ENCODE data around the gene MBNL1. TPM values are rescaled to one million over a fixed set of nuclear protein-coding genes. Genes with fewer than 3 reads are reported as not detected.

Gene MBNL1
- total RNA-seq, 2 donors from 2014 or later, result 149 to 191 TPM

DNA sequence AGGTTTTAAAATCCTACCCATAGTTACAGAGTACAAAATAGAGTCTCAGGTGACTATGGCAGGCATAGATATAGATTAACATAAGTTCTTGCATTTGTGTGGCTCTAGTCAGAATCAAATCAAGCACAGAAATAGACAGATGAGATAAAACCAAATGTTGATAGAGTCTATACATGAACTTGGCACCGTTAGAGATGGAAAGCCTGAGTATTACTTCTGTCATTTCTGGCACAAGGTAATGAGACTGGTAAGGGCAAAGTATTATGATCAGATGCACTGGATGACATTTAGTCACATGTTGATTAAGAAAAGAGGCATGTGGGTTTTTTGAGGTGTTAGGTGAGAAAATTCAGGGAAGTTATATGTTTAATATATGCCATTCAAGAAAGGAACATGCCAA is 219.7 kb downstream of the MBNL1 start:
- TF ChIP-seq, protein P1, sequence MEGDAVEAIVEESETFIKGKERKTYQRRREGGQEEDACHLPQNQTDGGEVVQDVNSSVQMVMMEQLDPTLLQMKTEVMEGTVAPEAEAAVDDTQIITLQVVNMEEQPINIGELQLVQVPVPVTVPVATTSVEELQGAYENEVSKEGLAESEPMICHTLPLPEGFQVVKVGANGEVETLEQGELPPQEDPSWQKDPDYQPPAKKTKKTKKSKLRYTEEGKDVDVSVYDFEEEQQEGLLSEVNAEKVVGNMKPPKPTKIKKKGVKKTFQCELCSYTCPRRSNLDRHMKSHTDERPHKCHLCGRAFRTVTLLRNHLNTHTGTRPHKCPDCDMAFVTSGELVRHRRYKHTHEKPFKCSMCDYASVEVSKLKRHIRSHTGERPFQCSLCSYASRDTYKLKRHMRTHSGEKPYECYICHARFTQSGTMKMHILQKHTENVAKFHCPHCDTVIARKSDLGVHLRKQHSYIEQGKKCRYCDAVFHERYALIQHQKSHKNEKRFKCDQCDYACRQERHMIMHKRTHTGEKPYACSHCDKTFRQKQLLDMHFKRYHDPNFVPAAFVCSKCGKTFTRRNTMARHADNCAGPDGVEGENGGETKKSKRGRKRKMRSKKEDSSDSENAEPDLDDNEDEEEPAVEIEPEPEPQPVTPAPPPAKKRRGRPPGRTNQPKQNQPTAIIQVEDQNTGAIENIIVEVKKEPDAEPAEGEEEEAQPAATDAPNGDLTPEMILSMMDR (IDR thresholded peaks at IDR 0.05), result no peak
- H3K27me3 ChIP-seq, result no peaks in the 10 kb centered on the region
- no peaks in the 10 kb centered on the region for H3K36me3 ChIP-seq
- H3K9ac ChIP-seq (ENCODE audit: low read depth in 2 of 2, low read length in 2 of 2), result no peak overlapping the region
- no peaks in the 10 kb centered on the region for H3K9me3 ChIP-seq
- DNase-seq, result no peak
- H3K4me3 ChIP-seq, result no peak overlapping the region
- H3K27ac ChIP-seq, result no peak overlapping the region
- intact Hi-C loops (cut with DNase I), result no loop called here
- H3K4me1 ChIP-seq, result no peaks in the 10 kb centered on the region

GRCh38 chr3:152491922-152492321 is 223.2 kb downstream of the MBNL1 start:
- intact Hi-C loops (cut with DNase I), result no loop called here
- Histone ChIP-seq H3K36me3 (no peaks in the 10 kb centered on the region), H3K4me3 (no peak overlapping the region), H3K27me3 (no peaks in the 10 kb centered on the region), H3K9me3 (no peaks in the 10 kb centered on the region), H3K4me1 (no peaks in the 10 kb centered on the region), H3K9ac (ENCODE audit: low read depth in 2 of 2, low read length in 2 of 2) (no peak overlapping the region), H3K27ac (no peak overlapping the region)
- TF ChIP-seq, protein P1 (IDR thresholded peaks at IDR 0.05), result no peak
- no peak for DNase-seq

GRCh38 chr3:152496286-152496685 is 227.6 kb downstream of the MBNL1 start:
- no peak for DNase-seq
- no peak overlapping the region for H3K9ac ChIP-seq (ENCODE audit: low read depth in 2 of 2, low read length in 2 of 2)
- H3K4me1 ChIP-seq, result no peaks in the 10 kb centered on the region
- intact Hi-C loops (cut with DNase I), result no loop called here
- H3K4me3 ChIP-seq, result no peak overlapping the region
- H3K36me3 ChIP-seq, result no peaks in the 10 kb centered on the region
- TF ChIP-seq, protein P1 (IDR thresholded peaks at IDR 0.05), result no peak
- H3K9me3 ChIP-seq, result no peaks in the 10 kb centered on the region
- no peaks in the 10 kb centered on the region for H3K27me3 ChIP-seq
- no peak overlapping the region for H3K27ac ChIP-seq

- no peak overlapping the region for H3K27ac ChIP-seq
- H3K27me3 ChIP-seq, result no peaks in the 10 kb centered on the region
- no peak overlapping the region for H3K4me3 ChIP-seq
- TF ChIP-seq, protein P1 (IDR thresholded peaks at IDR 0.05), result no peak
- no peak for DNase-seq
- intact Hi-C loops (cut with DNase I), result no loop called here
- H3K9me3 ChIP-seq, result no peaks in the 10 kb centered on the region
- no peaks in the 10 kb centered on the region for H3K4me1 ChIP-seq
- no peaks in the 10 kb centered on the region for H3K36me3 ChIP-seq
- no peak overlapping the region for H3K9ac ChIP-seq (ENCODE audit: low read depth in 2 of 2, low read length in 2 of 2)
Observed at GRCh38 chr3:152496716-152497115, 228.0 kb downstream of the MBNL1 start.

DNA sequence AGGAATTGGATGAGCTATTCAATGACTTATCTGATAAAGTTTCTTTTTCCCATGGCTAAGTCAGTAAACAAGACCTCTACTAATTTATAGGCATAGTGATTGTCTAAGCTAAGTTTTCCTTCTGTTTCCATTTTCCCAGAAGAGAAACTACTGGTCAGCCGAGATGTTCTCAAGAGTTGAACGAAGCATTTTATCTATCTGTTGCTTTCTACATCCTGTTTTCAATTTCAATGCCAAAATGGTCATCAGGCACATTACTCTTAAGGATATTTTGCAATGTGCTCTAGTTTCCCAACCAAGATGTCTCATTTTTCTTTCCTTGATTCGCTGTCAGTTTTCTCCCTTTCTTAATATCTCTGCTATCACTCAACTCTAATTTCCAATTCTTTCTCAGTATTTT is 228.7 kb downstream of the MBNL1 start:
- no peaks in the 10 kb centered on the region for H3K4me1 ChIP-seq
- H3K9ac ChIP-seq (ENCODE audit: low read depth in 2 of 2, low read length in 2 of 2), result no peak overlapping the region
- no peaks in the 10 kb centered on the region for H3K36me3 ChIP-seq
- TF ChIP-seq, protein P1 (IDR thresholded peaks at IDR 0.05), result no peak
- no peak overlapping the region for H3K27ac ChIP-seq
- DNase-seq, result no peak
- no peaks in the 10 kb centered on the region for H3K9me3 ChIP-seq
- H3K4me3 ChIP-seq, result no peak overlapping the region
- intact Hi-C loops (cut with DNase I), result no loop called here
- H3K27me3 ChIP-seq, result no peaks in the 10 kb centered on the region

DNA sequence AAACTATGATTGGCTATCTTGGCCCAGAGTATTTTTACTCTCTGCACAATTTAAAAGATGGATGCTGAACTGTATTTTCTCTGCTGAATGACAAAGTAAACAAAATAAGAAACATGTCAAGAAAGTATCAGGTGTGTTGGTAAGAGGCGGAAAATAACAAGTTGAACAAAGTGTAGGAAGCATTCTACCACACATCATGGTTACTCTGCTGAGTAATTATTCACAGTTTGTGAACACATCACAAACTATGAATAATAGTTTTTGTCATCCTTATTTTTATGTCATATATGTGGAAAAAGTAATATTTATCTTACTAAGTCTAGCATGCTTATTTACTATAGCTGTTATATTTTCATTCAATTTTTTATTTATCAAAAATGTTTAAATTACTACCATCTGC is 229.2 kb downstream of the MBNL1 start:
- no peaks in the 10 kb centered on the region for H3K4me1 ChIP-seq
- H3K9ac ChIP-seq (ENCODE audit: low read depth in 2 of 2, low read length in 2 of 2), result no peak overlapping the region
- no peaks in the 10 kb centered on the region for H3K27me3 ChIP-seq
- no peak overlapping the region for H3K4me3 ChIP-seq
- H3K27ac ChIP-seq, result no peak overlapping the region
- TF ChIP-seq, protein P1 (IDR thresholded peaks at IDR 0.05), result no peak
- intact Hi-C loops (cut with DNase I), result no loop called here
- no peaks in the 10 kb centered on the region for H3K9me3 ChIP-seq
- no peak for DNase-seq
- no peaks in the 10 kb centered on the region for H3K36me3 ChIP-seq
